IPS-15b (cell line): ENCODE data around the gene HSPBP1.

Experiments used
- H3K27me3 ChIP-seq: one replicate; pipeline ENCODE4 v1.6.1; 2013; ENCODE audit warnings: low read length; ENCODE audit not compliant: control insufficient read depth, insufficient read depth
- H3K36me3 ChIP-seq: one replicate; pipeline ENCODE4 v1.6.1; 2013; ENCODE audit warnings: low read length; ENCODE audit not compliant: control insufficient read depth, insufficient read depth
- H3K4me1 ChIP-seq: one replicate; pipeline ENCODE4 v1.6.1; 2013; ENCODE audit warnings: mild to moderate bottlenecking, low read length; ENCODE audit not compliant: control insufficient read depth, insufficient read depth
- H3K4me3 ChIP-seq: one replicate; pipeline ENCODE4 v1.5.1; 2013; ENCODE audit warnings: low read depth, low read length
- H3K9ac ChIP-seq: one replicate; pipeline ENCODE4 v1.6.1; 2013; ENCODE audit warnings: low read depth, mild to moderate bottlenecking, low read length
- H3K9me3 ChIP-seq: one replicate; pipeline ENCODE4 v1.6.1; 2013; ENCODE audit warnings: mild to moderate bottlenecking, low read length; ENCODE audit not compliant: control insufficient read depth, insufficient read depth

HSPBP1 gene

GRCh38 chr19:55265723-55266386 lies 14.1 kb downstream of the HSPBP1 start:
- Histone ChIP-seq H3K36me3 (no peaks in the 10 kb centered on the region), H3K4me1 (no peaks in the 10 kb centered on the region), H3K4me3 (no peak overlapping the region), H3K27me3 (no peaks in the 10 kb centered on the region), H3K9ac (no peak overlapping the region), H3K9me3 (no peaks in the 10 kb centered on the region)

- H3K9me3 ChIP-seq: no peaks in the 10 kb centered on the region
- no peaks in the 10 kb centered on the region for H3K36me3 ChIP-seq
- no peaks in the 10 kb centered on the region for H3K4me1 ChIP-seq
- no peaks in the 10 kb centered on the region for H3K27me3 ChIP-seq
- H3K4me3 ChIP-seq: no peak overlapping the region
- no peak overlapping the region for H3K9ac ChIP-seq
Observed at GRCh38 chr19:55265173-55265572, 14.7 kb downstream of the HSPBP1 start.

DNA sequence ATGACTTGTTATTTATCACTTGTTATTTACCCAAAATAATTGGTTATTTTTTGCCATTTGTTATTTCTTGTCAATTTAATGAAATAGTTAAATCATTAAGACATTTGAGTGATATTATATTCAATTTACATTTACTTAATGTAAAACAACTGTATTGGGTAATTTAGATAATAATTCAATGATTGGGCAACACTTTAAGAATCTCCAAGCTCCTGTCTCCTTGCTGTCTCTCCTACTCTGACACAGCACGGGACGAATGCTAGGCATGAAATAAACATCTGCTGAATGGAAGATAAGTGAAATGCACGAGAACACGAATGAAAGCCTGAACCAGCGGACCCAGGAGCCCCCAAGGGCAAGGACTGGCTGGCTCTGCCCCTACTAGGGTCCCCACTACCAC lies 15.4 kb downstream of the HSPBP1 start:
- H3K27me3 ChIP-seq: no peaks in the 10 kb centered on the region
- no peaks in the 10 kb centered on the region for H3K9me3 ChIP-seq
- H3K36me3 ChIP-seq: no peaks in the 10 kb centered on the region
- no peak overlapping the region for H3K9ac ChIP-seq
- no peak overlapping the region for H3K4me3 ChIP-seq
- H3K4me1 ChIP-seq: no peaks in the 10 kb centered on the region

- no peaks in the 10 kb centered on the region for H3K36me3 ChIP-seq
- H3K9me3 ChIP-seq: no peaks in the 10 kb centered on the region
- peaks cover under 1% of the 10 kb centered on the region for H3K4me1 ChIP-seq
- no peak overlapping the region for H3K4me3 ChIP-seq
- no peak overlapping the region for H3K9ac ChIP-seq
- H3K27me3 ChIP-seq: no peaks in the 10 kb centered on the region
Observed at GRCh38 chr19:55262359-55262758, 17.6 kb downstream of the HSPBP1 start.

- Histone ChIP-seq H3K27me3 (no peaks in the 10 kb centered on the region), H3K4me1 (peaks cover 4% of the 10 kb centered on the region), H3K4me3 (no peak overlapping the region), H3K36me3 (no peaks in the 10 kb centered on the region), H3K9ac (no peak overlapping the region), H3K9me3 (no peaks in the 10 kb centered on the region)
Observed at GRCh38 chr19:55261671-55262126, 18.2 kb downstream of the HSPBP1 start.

GRCh38 chr19:55259540-55260210 lies 20.2 kb downstream of the HSPBP1 start:
- H3K4me1 ChIP-seq: peaks cover 4% of the 10 kb centered on the region
- H3K27me3 ChIP-seq: no peaks in the 10 kb centered on the region
- peak overlapping the region; percentile 81 for H3K4me3 ChIP-seq
- peak overlapping the region; percentile 74 for H3K9ac ChIP-seq
- H3K9me3 ChIP-seq: no peaks in the 10 kb centered on the region
- no peaks in the 10 kb centered on the region for H3K36me3 ChIP-seq

DNA sequence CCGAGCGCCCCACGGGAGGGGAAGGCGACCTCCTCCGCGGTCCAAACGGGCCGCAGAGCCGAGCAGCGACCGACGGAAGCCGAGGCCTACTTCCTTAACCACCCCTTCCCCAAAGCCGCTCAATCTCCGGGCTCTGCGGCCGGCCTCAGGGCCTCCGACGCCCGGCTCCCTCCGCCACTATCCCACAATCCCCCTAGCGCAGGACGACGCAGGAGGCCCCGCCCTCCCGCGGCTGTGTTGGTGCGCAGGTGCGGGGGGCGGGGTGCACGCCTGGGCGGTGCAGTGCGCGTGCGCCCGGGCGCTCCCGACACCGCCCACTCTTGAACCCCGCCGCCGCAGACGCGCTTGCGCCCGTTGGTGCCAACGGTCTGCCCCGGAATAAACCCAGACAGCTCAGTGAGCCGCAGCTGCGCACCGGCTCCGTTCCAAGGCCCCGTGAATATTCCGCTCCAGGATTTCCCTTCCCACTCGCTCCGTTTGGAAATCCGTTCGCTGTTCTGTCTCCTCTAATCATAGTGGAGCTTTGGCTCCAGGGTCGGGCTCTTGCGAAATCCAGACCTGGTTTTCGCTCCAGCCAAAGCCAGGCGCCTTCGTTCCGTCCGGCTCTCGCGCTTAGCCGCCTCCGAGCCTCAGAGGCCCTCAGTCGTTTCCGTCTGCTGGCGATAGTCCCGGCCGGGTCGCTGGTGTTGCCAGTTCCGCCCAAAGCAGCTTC lies 20.9 kb downstream of the HSPBP1 start, which contains the start of gene PPP6R1:
Gene PPP6R1 (minus strand): TSS at position 190 of the 712 bp plus-strand sequence. CDS start 11,914 bp downstream, outside the sequence.
- Histone ChIP-seq H3K9ac (peak within 1 kb of the TSS; percentile 79), H3K4me3 (peak within 1 kb of the TSS; percentile 84), H3K36me3 (no peaks in the 10 kb centered on the region), H3K9me3 (no peaks in the 10 kb centered on the region), H3K4me1 (peaks cover 4% of the 10 kb centered on the region), H3K27me3 (no peaks in the 10 kb centered on the region)

DNA sequence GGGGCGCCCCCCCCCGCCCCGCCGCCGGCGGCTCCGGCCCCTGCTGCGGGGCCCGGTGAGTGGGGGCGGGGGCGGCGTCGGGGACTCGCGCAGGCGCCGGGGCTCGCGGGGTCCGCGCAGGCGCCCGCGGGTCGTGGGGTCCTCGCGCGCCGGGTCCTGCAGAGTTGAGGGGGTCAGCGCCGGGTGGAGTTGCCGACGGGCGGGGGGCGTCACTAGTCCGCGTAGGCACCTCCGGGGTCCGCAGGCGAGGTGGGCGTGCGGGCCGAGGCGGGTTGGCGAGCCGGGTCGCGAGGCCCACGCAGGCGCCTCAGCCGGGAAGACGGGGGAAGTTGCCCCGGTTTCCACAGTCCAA lies 21.5 kb downstream of the HSPBP1 start:
- Histone ChIP-seq H3K27me3 (no peaks in the 10 kb centered on the region), H3K9ac (peak overlapping the region; percentile 79), H3K36me3 (no peaks in the 10 kb centered on the region), H3K9me3 (no peaks in the 10 kb centered on the region), H3K4me1 (peaks cover 6% of the 10 kb centered on the region), H3K4me3 (peak overlapping the region; percentile 84)

DNA sequence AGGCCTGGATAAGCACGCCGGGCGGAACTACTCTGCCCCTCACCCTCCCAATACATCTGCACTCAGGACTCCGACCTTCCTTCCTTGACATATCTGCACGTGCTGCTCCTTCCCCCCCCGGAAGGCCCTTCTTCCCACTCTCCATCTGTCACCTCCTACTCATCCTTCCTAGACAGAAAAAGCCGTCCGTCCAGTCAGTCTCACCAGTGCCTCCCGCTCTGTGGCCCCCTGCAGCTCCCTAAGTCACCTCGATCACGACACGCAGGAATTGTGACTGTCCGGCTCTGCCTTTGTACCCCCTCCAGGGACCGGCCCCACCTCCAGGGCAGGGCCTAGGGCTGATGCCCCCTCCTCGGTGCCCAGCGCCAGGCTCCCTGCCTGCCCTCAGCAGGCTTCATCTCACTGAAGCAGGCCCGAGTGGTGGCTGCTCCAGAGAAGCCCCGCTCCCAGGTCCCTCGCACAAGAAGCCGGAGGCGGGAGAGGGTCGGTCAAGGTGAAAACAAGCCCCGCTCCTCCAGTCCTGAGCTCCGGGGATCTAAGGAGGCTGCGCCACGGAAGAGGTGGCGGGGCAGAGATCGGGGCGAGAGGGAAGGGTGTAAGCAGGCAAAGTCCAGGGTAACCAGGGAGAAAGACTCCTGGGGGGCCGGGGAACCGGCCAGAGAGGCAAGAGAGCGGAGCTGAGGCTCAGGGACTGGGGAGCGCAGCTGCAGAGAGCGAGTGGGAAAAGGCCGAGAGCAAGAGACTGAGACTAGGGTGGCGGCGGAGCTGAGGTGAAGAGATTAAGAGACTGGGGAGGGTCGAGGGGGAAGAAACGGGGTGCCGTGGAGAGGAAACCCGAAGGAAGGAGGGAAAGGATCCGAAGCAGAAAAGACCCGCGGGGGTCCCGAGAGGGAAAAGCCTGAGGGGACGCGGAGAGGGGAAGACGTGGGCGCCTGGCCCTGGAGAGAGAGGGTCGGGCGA lies 22.2 kb downstream of the HSPBP1 start:
- Histone ChIP-seq H3K9me3 (no peaks in the 10 kb centered on the region), H3K36me3 (no peaks in the 10 kb centered on the region), H3K27me3 (no peaks in the 10 kb centered on the region), H3K9ac (peak overlapping the region; percentile 65), H3K4me1 (peaks cover 6% of the 10 kb centered on the region), H3K4me3 (peak overlapping the region; percentile 84)

- Histone ChIP-seq H3K36me3 (no peaks in the 10 kb centered on the region), H3K9me3 (no peaks in the 10 kb centered on the region), H3K4me1 (peaks cover 6% of the 10 kb centered on the region), H3K27me3 (no peaks in the 10 kb centered on the region), H3K9ac (peak overlapping the region; percentile 65), H3K4me3 (peak overlapping the region; percentile 84)
Observed at GRCh38 chr19:55256562-55257460, 23.1 kb downstream of the HSPBP1 start.
